ENCODE results near the gene C6orf15.

C6orf15 gene

GRCh38 chr6:31135710-31136109 lies 23.3 kb upstream of the C6orf15 start:
- no peak for DNase-seq
- in situ Hi-C loops (cut with HindIII; ENCODE audit: low pct_ligation_motif_present, low pct_unique_long_range_greater_than_20kb, low sequenced_read_pairs): no loop called here

GRCh38 chr6:31132806-31133205 lies 20.4 kb upstream of the C6orf15 start:
- in situ Hi-C loops (cut with HindIII; ENCODE audit: low pct_ligation_motif_present, low pct_unique_long_range_greater_than_20kb, low sequenced_read_pairs): no loop called here
- DNase-seq: no peak

- in situ Hi-C loops (cut with HindIII; ENCODE audit: low pct_ligation_motif_present, low pct_unique_long_range_greater_than_20kb, low sequenced_read_pairs): no loop called here
- DNase-seq: no peak
Observed at GRCh38 chr6:31131595-31131994, 19.2 kb upstream of the C6orf15 start.

GRCh38 chr6:31130751-31131150 lies 18.4 kb upstream of the C6orf15 start:
- no peak for DNase-seq
- in situ Hi-C loops (cut with HindIII; ENCODE audit: low pct_ligation_motif_present, low pct_unique_long_range_greater_than_20kb, low sequenced_read_pairs): no loop called here

- no peak for DNase-seq
- in situ Hi-C loops (cut with HindIII; ENCODE audit: low pct_ligation_motif_present, low pct_unique_long_range_greater_than_20kb, low sequenced_read_pairs): no loop called here
Observed at GRCh38 chr6:31129130-31129529, 16.8 kb upstream of the C6orf15 start.

- DNase-seq: peak; percentile 46
- in situ Hi-C loops (cut with HindIII; ENCODE audit: low pct_ligation_motif_present, low pct_unique_long_range_greater_than_20kb, low sequenced_read_pairs): no loop called here
Observed at GRCh38 chr6:31128093-31128676, 15.8 kb upstream of the C6orf15 start.

GRCh38 chr6:31126396-31127175 lies 14.2 kb upstream of the C6orf15 start:
- in situ Hi-C loops (cut with HindIII; ENCODE audit: low pct_ligation_motif_present, low pct_unique_long_range_greater_than_20kb, low sequenced_read_pairs): no loop called here
- DNase-seq: no peak

GRCh38 chr6:31125586-31126363 lies 13.4 kb upstream of the C6orf15 start:
- DNase-seq: no peak
- in situ Hi-C loops (cut with HindIII; ENCODE audit: low pct_ligation_motif_present, low pct_unique_long_range_greater_than_20kb, low sequenced_read_pairs): no loop called here

- no peak for DNase-seq
- in situ Hi-C loops (cut with HindIII; ENCODE audit: low pct_ligation_motif_present, low pct_unique_long_range_greater_than_20kb, low sequenced_read_pairs): no loop called here
Observed at GRCh38 chr6:31125162-31125561, 12.8 kb upstream of the C6orf15 start.

GRCh38 chr6:31122791-31123706 lies 10.7 kb upstream of the C6orf15 start:
- no peak for DNase-seq
- in situ Hi-C loops (cut with HindIII; ENCODE audit: low pct_ligation_motif_present, low pct_unique_long_range_greater_than_20kb, low sequenced_read_pairs): no loop called here

- in situ Hi-C loops (cut with HindIII; ENCODE audit: low pct_ligation_motif_present, low pct_unique_long_range_greater_than_20kb, low sequenced_read_pairs): no loop called here
Observed at GRCh38 chr6:31121131-31121790, 8.9 kb upstream of the C6orf15 start.

GRCh38 chr6:31120151-31120915 lies 8.0 kb upstream of the C6orf15 start, which contains the start of gene CDSN:
Gene CDSN, minus strand, starts transcription at chr6:31120446. Its CDS starts 27 bp downstream, at chr6:31120419.
- no peak for DNase-seq
- in situ Hi-C loops (cut with HindIII; ENCODE audit: low pct_ligation_motif_present, low pct_unique_long_range_greater_than_20kb, low sequenced_read_pairs): no loop called here

More at GRCh38 chr6:31121131-31121790, 8.9 kb upstream of the C6orf15 start:
- no peak for DNase-seq

GRCh38 chr6:31118178-31118577 lies 5.8 kb upstream of the C6orf15 start:
- DNase-seq: no peak

GRCh38 chr6:31116661-31117385 lies 4.4 kb upstream of the C6orf15 start:
- in situ Hi-C loops (cut with HindIII; ENCODE audit: low pct_ligation_motif_present, low pct_unique_long_range_greater_than_20kb, low sequenced_read_pairs): no loop called here

More at GRCh38 chr6:31118178-31118577, 5.8 kb upstream of the C6orf15 start:
- in situ Hi-C loops (cut with HindIII; ENCODE audit: low pct_ligation_motif_present, low pct_unique_long_range_greater_than_20kb, low sequenced_read_pairs): no loop called here

GRCh38 chr6:31115941-31116560 lies 3.7 kb upstream of the C6orf15 start:
- no peak for DNase-seq
- in situ Hi-C loops (cut with HindIII; ENCODE audit: low pct_ligation_motif_present, low pct_unique_long_range_greater_than_20kb, low sequenced_read_pairs): no loop called here

More at GRCh38 chr6:31116661-31117385, 4.4 kb upstream of the C6orf15 start:
- no peak for DNase-seq

Measured in ACHN (cell line).